HG03066 (cell line): ENCODE measurements around the gene CAB39.
"Not testable (repeated sequence)": the region's sequence is repeated elsewhere in the genome, so short reads cannot be mapped to it uniquely, and the experiment has no call there.

ENCODE experiments used
- ATAC-seq: cut with Tn5 transposase; IDR thresholded peaks from one replicate; pipeline ENCODE4 v1.9.1; 2021; ENCODE audit warnings: low read depth; ENCODE audit not compliant: unreplicated experiment

The CAB39 gene

GRCh38 chr2:230713331-230714135 lies 891 bp downstream of the CAB39 start:
- ATAC-seq: no peak

- ATAC-seq: no peak
Measured at GRCh38 chr2:230714136-230714480, 1.5 kb downstream of the CAB39 start.

- ATAC-seq: no peak
Measured at GRCh38 chr2:230715201-230715600, 2.6 kb downstream of the CAB39 start.

GRCh38 chr2:230716588-230716987 lies 3.9 kb downstream of the CAB39 start:
- no peak for ATAC-seq

GRCh38 chr2:230717600-230717999 lies 5.0 kb downstream of the CAB39 start:
- ATAC-seq: no peak

- no peak for ATAC-seq
Measured at GRCh38 chr2:230719340-230719739, 6.7 kb downstream of the CAB39 start.

- peak; percentile 78 for ATAC-seq
Measured at GRCh38 chr2:230721712-230722111, 9.1 kb downstream of the CAB39 start.

GRCh38 chr2:230722207-230722885 lies 9.7 kb downstream of the CAB39 start:
- ATAC-seq: no peak

- no peak for ATAC-seq
Measured at GRCh38 chr2:230723363-230723762, 10.7 kb downstream of the CAB39 start.

GRCh38 chr2:230724957-230725356 lies 12.3 kb downstream of the CAB39 start:
- ATAC-seq: not testable (repeated sequence)

- no peak for ATAC-seq
Measured at GRCh38 chr2:230731512-230731911, 18.9 kb downstream of the CAB39 start.

- no peak for ATAC-seq
Measured at GRCh38 chr2:230732914-230733401, 20.3 kb downstream of the CAB39 start.

- no peak for ATAC-seq
Measured at GRCh38 chr2:230734247-230735175, 21.9 kb downstream of the CAB39 start.

- ATAC-seq: no peak
Measured at GRCh38 chr2:230735884-230736283, 23.2 kb downstream of the CAB39 start.

- no peak for ATAC-seq
Measured at GRCh38 chr2:230737300-230737699, 24.7 kb downstream of the CAB39 start.

GRCh38 chr2:230737791-230738226 lies 25.2 kb downstream of the CAB39 start:
- no peak for ATAC-seq

- ATAC-seq: no peak
Measured at GRCh38 chr2:230738391-230738811, 25.8 kb downstream of the CAB39 start.

GRCh38 chr2:230738924-230739323 lies 26.3 kb downstream of the CAB39 start:
- no peak for ATAC-seq

- ATAC-seq: no peak
Measured at GRCh38 chr2:230739961-230740360, 27.3 kb downstream of the CAB39 start.

- ATAC-seq: no peak
Measured at GRCh38 chr2:230742781-230743180, 30.1 kb downstream of the CAB39 start.

- ATAC-seq: no peak
Measured at GRCh38 chr2:230746213-230746612, 33.6 kb downstream of the CAB39 start.
